Effector memory CD8-positive, alpha-beta T cell (primary cell): Measurements from ENCODE around the gene PFKP.
A peak's percentile ranks its signal among the peaks of the same experiment; 100 is the strongest.

Experiments
- ATAC-seq: fragments of 150-1000 bp; cut with Tn5 transposase; replicated peaks from 2 replicates; pipeline ENCODE4 v1.10.0; 2021; ENCODE audit warnings: mild to moderate bottlenecking, moderate library complexity
- DNase-seq, 3 experiments: peaks; one replicate each; pipeline ENCODE4 v3.0.0; 2021
- H3K27ac Mint-ChIP-seq, 2 donors: one replicate each; pipeline ENCODE4 v1.8.0; 2022; ENCODE audit warnings: mild to moderate bottlenecking in 2 of 2, mixed read lengths in 2 of 2, moderate library complexity in 2 of 2
- H3K27me3 Mint-ChIP-seq, 2 donors: one replicate each; pipeline ENCODE4 v1.8.0; 2022; ENCODE audit warnings: mixed read lengths in 2 of 2
- H3K36me3 Mint-ChIP-seq: one replicate; pipeline ENCODE4 v1.8.0; 2022; ENCODE audit warnings: mild to moderate bottlenecking, moderate library complexity, mixed read lengths; ENCODE audit not compliant: insufficient read depth
- H3K4me1 Mint-ChIP-seq, 2 donors: one replicate each; pipeline ENCODE4 v1.8.0; 2022; ENCODE audit warnings: low read depth in 2 of 2, mixed read lengths in 2 of 2
- H3K4me3 Mint-ChIP-seq, 2 donors: one replicate each; pipeline ENCODE4 v1.8.0; 2022; ENCODE audit warnings: mild to moderate bottlenecking in 2 of 2, mixed read lengths in 2 of 2, moderate library complexity in 2 of 2
- H3K9me3 Mint-ChIP-seq, 2 donors: one replicate each; pipeline ENCODE4 v1.8.0; 2022; ENCODE audit warnings: mixed read lengths in 2 of 2

Gene PFKP

DNA sequence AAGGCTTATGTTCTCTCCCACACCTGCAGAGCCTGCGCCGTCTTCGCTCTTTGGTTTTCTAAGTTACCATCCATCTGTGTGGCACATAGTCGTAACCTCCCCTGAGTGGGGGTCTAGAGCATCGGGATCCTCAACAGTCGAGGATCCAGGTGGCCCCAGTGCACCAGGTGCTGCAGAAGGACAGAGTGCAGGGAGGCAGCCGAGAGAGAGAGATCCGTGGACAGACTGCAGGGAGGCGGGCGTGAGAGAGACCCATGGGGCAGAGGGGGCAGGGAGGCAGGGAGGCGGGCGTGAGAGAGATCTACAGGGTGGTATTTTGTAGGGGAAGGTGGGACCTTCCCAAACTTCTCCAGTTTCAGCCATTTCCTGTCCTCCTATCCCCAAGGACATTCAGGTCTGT, 42.3 kb downstream of the PFKP start:
- H3K27ac Mint-ChIP-seq: no peak overlapping the region
- peaks cover 0 to 4% of the 10 kb centered on the region in 2 donors for H3K4me1 Mint-ChIP-seq
- DNase-seq (no peak), ATAC-seq (no peak)
- no peaks in the 10 kb centered on the region for H3K9me3 Mint-ChIP-seq
- H3K36me3 Mint-ChIP-seq: peaks cover 49% of the 10 kb centered on the region
- H3K27me3 Mint-ChIP-seq: no peaks in the 10 kb centered on the region
- H3K4me3 Mint-ChIP-seq: no peak overlapping the region

DNA sequence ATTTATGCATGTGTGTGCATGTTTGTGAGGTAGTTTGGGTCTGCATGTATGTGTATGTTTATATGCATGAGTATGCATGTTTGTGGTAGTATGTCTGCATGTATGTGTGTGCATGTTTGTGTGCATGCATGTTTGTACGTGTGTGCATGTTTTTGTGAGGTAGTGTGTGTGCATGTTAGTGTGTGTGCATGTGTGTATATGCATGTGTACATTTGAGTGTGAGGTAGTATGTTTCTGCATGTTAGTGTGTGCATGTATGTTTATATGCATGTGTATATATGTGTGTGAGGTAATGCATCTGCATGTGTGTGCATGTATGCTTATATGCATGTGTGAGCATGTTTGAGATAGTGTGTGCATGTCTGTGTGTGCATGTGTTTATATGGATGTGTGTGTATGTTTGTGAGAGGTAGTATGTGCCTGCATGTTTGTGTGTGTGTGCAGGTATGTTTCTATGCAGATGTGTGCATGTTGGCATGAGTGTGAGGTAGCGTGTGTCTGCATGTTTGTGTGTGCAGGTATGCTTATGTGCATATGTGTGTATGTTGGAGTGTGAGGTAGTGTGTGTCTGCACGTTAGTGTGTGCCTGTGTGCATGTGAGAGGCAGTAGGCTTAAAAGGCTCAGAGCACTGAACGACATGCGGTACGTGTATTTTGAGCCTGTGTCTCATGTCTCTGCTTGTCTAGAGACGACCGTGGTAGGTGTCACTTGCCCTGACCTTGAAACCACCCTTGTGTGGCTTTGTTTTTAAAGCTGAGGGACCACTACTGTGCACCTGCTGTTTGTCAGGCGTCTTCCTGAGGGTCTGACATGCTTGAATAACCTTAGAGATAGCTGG, 43.7 kb downstream of the PFKP start:
- no peak for ATAC-seq
- Mint-ChIP-seq H3K4me3 (no peak overlapping the region), H3K9me3 (no peaks in the 10 kb centered on the region), H3K27me3 (no peaks in the 10 kb centered on the region), H3K27ac (no peak overlapping the region), H3K36me3 (peaks cover 53% of the 10 kb centered on the region), H3K4me1 (peaks cover 3 to 4% of the 10 kb centered on the region in 2 donors)
- no peak for DNase-seq

DNA sequence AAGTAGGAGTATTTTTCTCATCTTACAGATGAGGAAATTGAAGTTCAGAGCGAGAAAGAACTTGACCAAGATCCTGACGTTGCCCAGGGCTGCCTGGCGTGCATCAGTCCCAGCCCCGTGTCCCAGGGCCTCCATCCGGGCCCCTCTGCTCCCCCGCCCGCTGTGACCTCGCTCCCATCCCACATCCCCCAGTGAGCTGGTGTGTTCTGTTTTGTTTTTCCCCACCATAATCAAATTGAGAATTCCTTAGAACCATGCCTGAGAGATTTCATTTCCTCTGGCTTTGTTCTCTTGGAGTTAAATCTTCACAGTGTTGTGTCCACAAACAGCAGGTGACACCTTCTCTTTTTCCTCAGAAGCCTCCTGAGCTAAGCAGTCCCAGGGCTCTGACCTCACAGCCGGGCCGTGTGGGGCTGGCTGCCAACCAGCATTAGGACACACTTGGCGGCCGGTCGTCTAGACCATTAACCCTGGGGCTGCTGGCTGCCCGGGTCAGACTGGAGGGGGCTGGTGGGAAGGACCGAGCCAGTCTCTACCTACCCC, 44.3 kb downstream of the PFKP start:
- Mint-ChIP-seq H3K4me1 (peaks cover 3 to 4% of the 10 kb centered on the region in 2 donors), H3K9me3 (no peaks in the 10 kb centered on the region), H3K4me3 (no peak overlapping the region), H3K27me3 (no peaks in the 10 kb centered on the region), H3K27ac (no peak overlapping the region), H3K36me3 (peaks cover 59% of the 10 kb centered on the region)
- no peak for ATAC-seq
- no peak for DNase-seq

DNA sequence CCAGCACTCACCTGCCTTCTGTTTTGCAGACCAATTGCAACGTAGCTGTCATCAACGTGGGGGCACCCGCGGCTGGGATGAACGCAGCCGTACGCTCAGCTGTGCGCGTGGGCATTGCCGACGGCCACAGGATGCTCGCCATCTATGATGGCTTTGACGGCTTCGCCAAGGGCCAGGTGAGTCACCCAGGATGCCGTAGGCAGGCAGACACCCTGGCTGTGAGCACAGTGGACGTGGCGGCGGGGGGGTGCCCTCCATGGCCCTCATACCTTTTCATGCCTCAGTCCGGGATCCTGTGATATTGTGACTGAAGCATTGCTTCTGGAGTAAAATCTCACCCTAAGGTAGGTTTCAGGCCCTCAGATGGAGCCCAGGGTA, 46.0 kb downstream of the PFKP start:
- Mint-ChIP-seq H3K27me3 (no peaks in the 10 kb centered on the region), H3K9me3 (no peaks in the 10 kb centered on the region), H3K27ac (peak overlapping the region in 1 of 2 donors; percentile 62), H3K4me3 (no peak overlapping the region), H3K4me1 (peaks cover 3 to 4% of the 10 kb centered on the region in 2 donors), H3K36me3 (peaks cover 52% of the 10 kb centered on the region)
- DNase-seq (no peak), ATAC-seq (no peak)

DNA sequence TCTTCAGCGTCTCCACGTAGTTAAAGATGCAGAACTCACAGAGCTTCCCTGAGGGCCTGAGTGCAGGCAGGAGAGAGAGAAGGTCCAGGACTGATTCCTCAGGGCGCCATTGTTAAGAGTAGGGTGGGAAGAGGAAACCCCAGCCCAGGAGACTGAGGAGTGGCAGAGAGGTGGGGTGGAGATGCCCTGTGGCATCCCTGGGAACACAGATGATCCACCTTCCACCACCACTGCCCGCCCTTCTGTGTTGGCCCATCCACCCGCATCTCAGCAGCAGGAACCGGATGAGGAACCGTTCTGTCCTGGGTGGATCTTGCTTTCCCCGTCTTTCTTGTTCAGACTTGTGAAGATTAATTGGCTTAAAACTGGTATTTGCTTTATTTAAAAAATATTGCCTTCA, 48.3 kb downstream of the PFKP start:
- DNase-seq: no peak
- no peaks in the 10 kb centered on the region for H3K27me3 Mint-ChIP-seq
- H3K9me3 Mint-ChIP-seq: no peaks in the 10 kb centered on the region
- H3K27ac Mint-ChIP-seq: no peak overlapping the region
- H3K36me3 Mint-ChIP-seq: peaks cover 64% of the 10 kb centered on the region
- no peak overlapping the region for H3K4me3 Mint-ChIP-seq
- no peak for ATAC-seq
- H3K4me1 Mint-ChIP-seq: peaks cover 3% of the 10 kb centered on the region in 2 donors

DNA sequence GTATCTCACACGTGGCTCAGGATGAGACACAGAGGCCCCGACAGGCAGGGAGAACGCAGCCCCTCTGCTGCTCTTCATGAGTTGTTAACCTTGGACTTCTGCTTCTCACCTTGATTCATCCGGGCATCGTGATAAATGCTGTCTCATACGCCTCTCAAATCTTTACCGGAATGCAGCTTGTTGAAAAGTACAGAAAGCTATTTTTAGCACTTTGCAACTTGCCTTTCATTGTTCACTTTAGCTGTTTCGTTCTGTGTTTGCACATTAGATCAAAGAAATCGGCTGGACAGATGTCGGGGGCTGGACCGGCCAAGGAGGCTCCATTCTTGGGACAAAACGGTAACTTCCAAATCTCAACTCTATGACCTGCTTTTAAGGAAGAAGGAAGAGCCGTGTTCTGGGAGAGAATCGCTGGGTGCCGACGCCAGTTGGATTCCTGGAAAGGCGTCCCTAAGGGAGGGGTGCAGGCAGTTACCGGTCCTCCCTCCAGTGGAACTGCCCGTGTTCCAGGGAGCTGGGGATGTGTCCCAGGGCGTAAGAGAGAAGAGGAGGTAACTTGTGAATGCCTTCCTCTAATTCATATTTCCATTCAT, 49.3 kb downstream of the PFKP start:
- no peak overlapping the region for H3K4me3 Mint-ChIP-seq
- no peaks in the 10 kb centered on the region for H3K27me3 Mint-ChIP-seq
- DNase-seq (no peak), ATAC-seq (no peak)
- no peaks in the 10 kb centered on the region for H3K9me3 Mint-ChIP-seq
- H3K4me1 Mint-ChIP-seq: peaks cover 0 to 3% of the 10 kb centered on the region in 2 donors
- H3K27ac Mint-ChIP-seq: no peak overlapping the region
- peaks cover 63% of the 10 kb centered on the region for H3K36me3 Mint-ChIP-seq

DNA sequence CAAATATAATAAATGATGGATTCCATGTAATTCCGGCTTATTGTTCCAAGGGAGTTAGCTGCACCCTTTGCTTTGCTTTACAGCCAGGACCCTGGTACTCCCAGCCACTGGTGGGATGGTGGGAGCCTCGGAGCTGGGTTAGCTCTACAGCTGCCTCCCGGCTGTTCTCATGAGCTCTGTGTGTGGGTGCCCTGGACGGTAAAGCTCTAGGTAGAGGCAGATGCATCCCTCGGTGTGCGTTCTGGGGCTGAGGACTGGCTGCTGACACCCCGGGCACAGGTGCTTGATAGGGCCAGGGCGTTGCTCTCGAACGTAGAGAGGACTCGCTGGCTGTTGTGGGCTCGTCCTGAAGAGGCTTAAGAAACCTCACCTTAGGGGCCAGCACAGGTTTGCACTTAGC, 50.1 kb downstream of the PFKP start:
- no peaks in the 10 kb centered on the region for H3K27me3 Mint-ChIP-seq
- ATAC-seq: no peak
- peak overlapping the region in 1 of 2 donors; percentile 39 for H3K27ac Mint-ChIP-seq
- H3K4me3 Mint-ChIP-seq: no peak overlapping the region
- H3K36me3 Mint-ChIP-seq: peaks cover 56% of the 10 kb centered on the region
- peaks cover 0 to 3% of the 10 kb centered on the region in 2 donors for H3K4me1 Mint-ChIP-seq
- DNase-seq: no peak
- H3K9me3 Mint-ChIP-seq: no peaks in the 10 kb centered on the region

DNA sequence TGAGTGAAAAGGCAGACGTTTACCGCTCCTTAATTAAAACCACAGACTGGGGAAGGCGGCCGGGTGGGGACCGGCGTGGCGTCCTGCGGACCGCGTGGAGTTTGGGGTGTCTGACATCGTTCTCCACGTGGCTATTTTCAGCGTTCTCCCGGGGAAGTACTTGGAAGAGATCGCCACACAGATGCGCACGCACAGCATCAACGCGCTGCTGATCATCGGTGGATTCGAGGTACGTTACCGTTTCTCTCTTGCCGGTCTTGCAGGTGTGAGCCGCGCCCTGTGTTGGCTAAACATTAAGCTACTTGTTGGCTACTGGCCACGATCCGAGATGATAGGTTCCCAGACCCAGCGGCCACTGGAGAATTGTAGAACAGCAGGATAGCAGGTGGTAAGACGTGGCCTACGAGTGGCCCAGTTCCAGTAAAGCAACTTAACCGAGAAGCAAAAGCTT, 51.3 kb downstream of the PFKP start:
- ATAC-seq: no peak
- no peak overlapping the region for H3K4me3 Mint-ChIP-seq
- no peak overlapping the region for H3K27ac Mint-ChIP-seq

DNA sequence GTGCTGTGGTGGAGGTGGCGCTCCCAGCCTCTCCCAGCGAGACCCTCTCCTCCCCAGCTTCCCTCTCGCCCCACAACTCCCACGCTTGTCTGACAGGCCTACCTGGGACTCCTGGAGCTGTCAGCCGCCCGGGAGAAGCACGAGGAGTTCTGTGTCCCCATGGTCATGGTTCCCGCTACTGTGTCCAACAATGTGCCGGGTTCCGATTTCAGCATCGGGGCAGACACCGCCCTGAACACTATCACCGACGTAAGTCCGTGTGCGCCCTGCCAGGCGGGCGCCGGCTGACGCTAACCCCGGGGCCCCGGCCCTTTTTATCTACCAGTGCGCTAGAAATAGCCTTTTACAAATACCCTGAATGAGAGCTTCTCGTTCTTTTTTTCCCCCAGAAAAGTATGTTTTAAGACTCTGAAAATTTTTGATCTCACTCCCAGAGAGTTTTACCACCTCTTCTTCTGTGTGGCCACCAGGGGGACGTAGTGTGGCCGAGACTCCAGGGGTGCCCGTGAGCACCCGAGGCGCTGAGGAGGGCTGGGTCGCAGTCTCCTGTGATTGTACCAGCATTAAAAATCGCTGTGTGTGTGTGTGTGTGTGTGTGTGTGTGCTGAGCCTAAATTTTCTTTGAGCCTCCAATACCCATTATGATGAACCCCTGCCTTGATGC, 52.6 kb downstream of the PFKP start:
- DNase-seq (no peak), ATAC-seq (no peak)
- H3K9me3 Mint-ChIP-seq: no peaks in the 10 kb centered on the region
- peaks cover 50% of the 10 kb centered on the region for H3K36me3 Mint-ChIP-seq
- H3K4me1 Mint-ChIP-seq: peaks cover 0 to under 1% of the 10 kb centered on the region in 2 donors
- no peak overlapping the region for H3K27ac Mint-ChIP-seq
- no peaks in the 10 kb centered on the region for H3K27me3 Mint-ChIP-seq
- H3K4me3 Mint-ChIP-seq: no peak overlapping the region

More for the DNA sequence above, 51.3 kb downstream of the PFKP start:
- H3K36me3 Mint-ChIP-seq: peaks cover 59% of the 10 kb centered on the region
- no peaks in the 10 kb centered on the region for H3K9me3 Mint-ChIP-seq
- peaks cover 0 to 3% of the 10 kb centered on the region in 2 donors for H3K4me1 Mint-ChIP-seq
- no peak for DNase-seq
- no peaks in the 10 kb centered on the region for H3K27me3 Mint-ChIP-seq

DNA sequence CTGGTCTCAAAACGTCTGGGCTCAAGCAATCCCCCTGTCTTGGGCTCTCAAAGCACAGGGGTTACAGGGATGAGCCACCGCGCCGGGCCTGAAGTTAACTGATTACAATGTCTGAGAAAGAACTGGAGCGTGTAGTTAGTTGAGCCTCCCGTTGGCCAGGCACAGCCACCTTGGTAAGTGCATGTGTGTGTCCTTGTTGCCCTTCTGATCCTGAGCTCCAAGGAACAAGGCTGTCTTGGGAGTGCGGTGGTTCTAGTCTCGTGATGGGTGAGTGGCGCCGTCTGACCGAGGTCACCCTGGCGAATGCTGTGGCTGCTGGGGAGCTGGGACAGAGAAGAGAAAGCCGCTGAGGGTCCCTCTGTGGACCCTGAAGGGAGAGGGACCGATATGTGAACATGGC, 54.7 kb downstream of the PFKP start:
- no peak for ATAC-seq
- Mint-ChIP-seq H3K4me1 (peaks cover 0 to 3% of the 10 kb centered on the region in 2 donors), H3K4me3 (no peak overlapping the region), H3K27me3 (no peaks in the 10 kb centered on the region), H3K9me3 (no peaks in the 10 kb centered on the region), H3K27ac (no peak overlapping the region), H3K36me3 (peaks cover 43% of the 10 kb centered on the region)
- DNase-seq: no peak

DNA sequence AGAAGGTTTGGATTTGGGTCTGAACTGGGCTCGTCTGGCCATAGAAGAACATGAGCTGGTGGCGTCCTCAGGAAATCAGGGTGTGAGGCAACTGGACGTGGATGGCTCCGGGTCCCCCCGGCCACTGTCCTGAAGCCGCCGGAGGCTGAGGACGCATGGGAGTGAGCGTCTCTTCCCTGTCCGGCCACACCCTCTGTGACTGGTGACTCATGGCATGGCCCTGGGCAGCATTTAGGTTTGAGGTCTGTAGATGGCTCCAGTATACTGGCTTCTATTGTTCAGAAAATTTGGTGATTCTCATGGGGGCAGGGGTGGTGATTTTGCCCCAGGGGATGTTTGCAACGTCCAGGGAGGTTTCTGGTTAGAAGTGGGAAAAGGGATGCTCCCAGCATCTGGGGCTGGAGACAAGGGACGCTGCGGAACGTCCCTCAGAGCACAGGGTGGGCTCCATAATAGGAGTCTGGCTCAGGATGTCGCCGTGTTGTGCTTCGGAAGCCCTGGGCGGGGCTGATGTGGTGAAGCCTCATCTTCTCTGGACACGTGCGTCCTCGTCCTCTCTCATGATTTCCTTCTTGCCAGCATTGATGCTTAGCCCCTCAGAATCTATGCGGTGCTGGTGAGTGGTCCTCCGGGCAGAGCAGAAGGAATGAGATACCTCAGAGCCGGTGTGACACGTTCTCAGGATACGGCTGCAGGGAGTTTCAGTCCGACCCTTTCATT, 55.3 kb downstream of the PFKP start:
- no peak overlapping the region for H3K27ac Mint-ChIP-seq
- DNase-seq (no peak), ATAC-seq (no peak)
- H3K9me3 Mint-ChIP-seq: no peaks in the 10 kb centered on the region
- no peak overlapping the region for H3K4me3 Mint-ChIP-seq
- H3K36me3 Mint-ChIP-seq: peaks cover 39% of the 10 kb centered on the region
- H3K27me3 Mint-ChIP-seq: no peaks in the 10 kb centered on the region
- H3K4me1 Mint-ChIP-seq: peaks cover 0 to 3% of the 10 kb centered on the region in 2 donors

DNA sequence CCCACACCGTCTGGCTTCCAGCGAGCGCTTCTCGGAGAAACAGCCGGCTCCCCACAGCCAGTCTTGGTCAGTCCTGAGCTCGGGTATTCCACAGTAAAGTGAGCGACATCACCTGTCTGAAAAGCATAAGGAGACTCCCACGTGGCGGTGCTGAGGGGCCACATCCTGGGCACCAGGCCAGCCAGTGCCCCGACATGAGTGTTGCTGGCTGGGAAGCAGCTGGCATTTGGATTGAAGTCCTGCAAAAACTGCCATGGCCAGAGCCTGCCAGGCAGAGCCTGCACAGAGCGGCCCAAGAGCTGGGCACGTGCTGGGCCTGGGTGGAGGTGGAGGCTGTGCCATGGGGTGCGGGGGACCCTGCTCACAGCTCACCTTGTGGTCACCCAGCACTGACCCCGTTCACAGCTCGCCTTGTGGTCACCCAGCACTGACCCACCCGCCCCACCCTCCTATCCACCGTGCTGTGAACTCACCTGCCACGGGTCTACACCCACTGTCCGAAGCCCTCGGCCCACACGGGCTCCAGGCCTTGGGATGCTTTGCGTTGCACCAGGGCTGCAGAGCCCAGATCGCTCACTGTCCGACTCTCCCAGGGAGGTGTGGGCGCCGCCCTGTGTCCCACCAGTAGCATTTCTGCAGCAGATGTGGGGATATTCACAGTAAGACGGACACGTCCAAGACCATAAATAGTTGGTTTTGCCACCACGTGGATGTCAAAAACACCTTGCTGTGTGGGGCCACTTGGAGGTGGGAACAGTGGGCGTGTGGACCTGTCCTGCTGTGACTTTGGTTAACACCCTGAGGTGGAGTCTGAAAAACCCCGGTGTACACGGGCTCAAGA, 56.4 kb downstream of the PFKP start:
- Mint-ChIP-seq H3K36me3 (peaks cover 38% of the 10 kb centered on the region), H3K4me1 (peaks cover 0 to 3% of the 10 kb centered on the region in 2 donors), H3K9me3 (no peaks in the 10 kb centered on the region), H3K4me3 (no peak overlapping the region), H3K27ac (peak overlapping the region in 1 of 2 donors; percentile 17), H3K27me3 (no peaks in the 10 kb centered on the region)
- ATAC-seq (no peak), DNase-seq (no peak)
